AG04449 (cell line): ENCODE data around the gene FOXP1.
A peak's percentile ranks its signal among the peaks of the same experiment; 100 is the strongest.

Experiments
- CTCF ChIA-PET: fragments of 350-600 bp; formaldehyde crosslinking; extraction: SDS; loops from one replicate; lab custom pipeline; 2021; ENCODE audit warnings: antibody characterized with exemption; lab: Yijun Ruan, JAX
- POLR2A ChIA-PET: fragments of 400-600, 350-600 bp; formaldehyde crosslinking; extraction: SDS; loops from one replicate; lab custom pipeline; 2020; ENCODE audit warnings: antibody characterized with exemption, inconsistent platforms; lab: Yijun Ruan, JAX
- DNase-seq: peaks from one replicate; pipeline ENCODE4 v3.0.0-alpha.2; 2010; ENCODE audit warnings: low read depth, low spot score
- H3K4me3 ChIP-seq: 2 replicates; pipeline ENCODE4 v1.5.1; 2011; ENCODE audit warnings: low read depth, mild to moderate bottlenecking, control low read depth, low read length
- TF ChIP-seq, protein P1 (sequence below): IDR thresholded peaks from one replicate; pipeline ENCODE4 v1.5.1; 2011; ENCODE audit warnings: mild to moderate bottlenecking, moderate library complexity, low read length, control low read depth, inconsistent platforms; ENCODE audit not compliant: insufficient read depth; ENCODE audit errors: missing control alignments

FOXP1 gene

DNA sequence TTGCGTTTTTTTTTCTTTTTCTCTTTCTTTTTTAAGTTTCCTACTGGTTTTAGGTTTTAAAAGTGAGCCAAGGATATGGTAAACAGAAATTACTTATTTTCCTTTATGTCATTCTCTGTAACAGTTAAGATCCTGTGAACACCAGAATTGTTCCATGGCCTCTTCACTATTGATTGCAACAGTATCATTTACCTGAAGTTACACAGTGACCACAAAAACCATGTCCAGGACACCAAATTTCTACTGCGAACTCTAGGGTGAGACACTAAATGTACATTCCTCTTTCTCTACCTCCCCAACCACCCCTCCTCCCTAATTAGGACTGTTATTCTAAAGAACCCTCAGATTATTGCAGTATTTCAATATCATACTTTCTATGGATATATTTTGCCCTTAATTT lies 280.9 kb downstream of the FOXP1 start:
- DNase-seq, result no peak
- POLR2A ChIA-PET, result no interaction called here
- CTCF ChIA-PET, result no interaction called here
- H3K4me3 ChIP-seq, result no peak overlapping the region
- TF ChIP-seq, protein P1, sequence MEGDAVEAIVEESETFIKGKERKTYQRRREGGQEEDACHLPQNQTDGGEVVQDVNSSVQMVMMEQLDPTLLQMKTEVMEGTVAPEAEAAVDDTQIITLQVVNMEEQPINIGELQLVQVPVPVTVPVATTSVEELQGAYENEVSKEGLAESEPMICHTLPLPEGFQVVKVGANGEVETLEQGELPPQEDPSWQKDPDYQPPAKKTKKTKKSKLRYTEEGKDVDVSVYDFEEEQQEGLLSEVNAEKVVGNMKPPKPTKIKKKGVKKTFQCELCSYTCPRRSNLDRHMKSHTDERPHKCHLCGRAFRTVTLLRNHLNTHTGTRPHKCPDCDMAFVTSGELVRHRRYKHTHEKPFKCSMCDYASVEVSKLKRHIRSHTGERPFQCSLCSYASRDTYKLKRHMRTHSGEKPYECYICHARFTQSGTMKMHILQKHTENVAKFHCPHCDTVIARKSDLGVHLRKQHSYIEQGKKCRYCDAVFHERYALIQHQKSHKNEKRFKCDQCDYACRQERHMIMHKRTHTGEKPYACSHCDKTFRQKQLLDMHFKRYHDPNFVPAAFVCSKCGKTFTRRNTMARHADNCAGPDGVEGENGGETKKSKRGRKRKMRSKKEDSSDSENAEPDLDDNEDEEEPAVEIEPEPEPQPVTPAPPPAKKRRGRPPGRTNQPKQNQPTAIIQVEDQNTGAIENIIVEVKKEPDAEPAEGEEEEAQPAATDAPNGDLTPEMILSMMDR, result no peak

DNA sequence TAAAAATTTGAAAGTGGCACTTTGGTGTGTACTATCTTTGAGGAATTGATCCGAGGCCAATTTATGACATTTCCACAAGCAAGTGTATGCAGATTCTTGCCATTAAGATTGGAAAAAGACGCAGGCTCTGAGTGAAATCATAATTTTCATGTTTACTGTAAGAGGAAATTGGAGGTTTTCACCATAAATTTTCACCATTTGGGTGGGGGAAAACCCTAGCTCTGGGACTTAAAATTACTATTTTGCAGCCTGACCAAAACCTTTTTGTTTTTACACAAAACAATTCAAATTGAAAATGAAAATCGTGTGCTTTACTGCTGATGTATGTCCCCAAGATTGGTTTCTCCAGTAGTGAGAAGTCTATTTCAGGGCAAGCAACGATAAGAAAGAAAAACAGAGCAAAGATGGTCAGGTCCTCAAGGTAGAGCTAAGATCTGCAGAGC lies 282.6 kb downstream of the FOXP1 start:
- no peak for DNase-seq
- TF ChIP-seq, protein P1, result no peak
- CTCF ChIA-PET, result interaction anchor here (1.5 kb wide), 1 partner anchor 10 kb away, joined by 3 read pairs; no protein-coding TSS in a partner anchor
- POLR2A ChIA-PET, result no interaction called here
- H3K4me3 ChIP-seq, result no peak overlapping the region

DNA sequence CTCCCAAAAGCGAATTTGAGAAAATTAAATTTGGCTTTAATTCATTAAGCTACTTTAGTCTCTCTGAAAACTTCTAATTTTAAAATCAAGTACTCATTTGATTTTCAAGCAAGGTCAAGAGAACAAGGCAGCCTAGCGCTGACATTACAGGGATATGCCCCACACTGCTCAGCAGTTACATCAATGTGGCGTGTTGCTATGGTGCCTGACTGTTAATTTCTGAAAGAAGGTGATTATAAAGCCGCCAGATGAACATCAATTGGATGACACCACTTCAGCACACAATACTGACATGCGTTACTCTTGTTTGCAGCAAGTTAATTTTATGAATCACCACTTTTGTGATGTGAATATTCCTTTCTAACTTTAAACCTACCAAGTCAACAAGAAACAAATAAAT lies 284.4 kb downstream of the FOXP1 start:
- H3K4me3 ChIP-seq, result no peak overlapping the region
- no peak for DNase-seq
- POLR2A ChIA-PET, result no interaction called here
- CTCF ChIA-PET, result no interaction called here
- TF ChIP-seq, protein P1, result no peak

DNA sequence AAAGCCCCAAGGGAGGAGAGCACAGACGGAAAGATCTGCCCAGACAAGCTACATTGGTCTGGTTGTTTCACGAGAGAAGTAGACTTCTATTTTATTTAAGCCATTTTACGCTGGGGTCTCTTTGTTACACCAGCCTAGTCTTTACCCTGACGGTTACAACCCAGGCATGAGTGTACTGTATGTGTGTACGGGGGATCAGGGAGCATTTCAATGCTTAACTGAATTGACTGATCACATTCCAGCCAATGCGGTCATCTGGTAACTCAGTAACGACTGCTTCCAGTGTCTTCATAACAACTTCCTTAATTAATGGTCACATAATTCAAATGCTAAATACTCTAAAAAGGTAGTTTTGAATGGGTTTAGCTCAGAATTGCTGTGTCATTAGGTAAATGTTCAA lies 288.6 kb downstream of the FOXP1 start:
- POLR2A ChIA-PET, result no interaction called here
- no peak for DNase-seq
- CTCF ChIA-PET, result interaction anchor here (0.8 kb wide), 1 partner anchor 11 kb away, joined by 3 read pairs; no protein-coding TSS in a partner anchor
- TF ChIP-seq, protein P1, result no peak
- no peak overlapping the region for H3K4me3 ChIP-seq

DNA sequence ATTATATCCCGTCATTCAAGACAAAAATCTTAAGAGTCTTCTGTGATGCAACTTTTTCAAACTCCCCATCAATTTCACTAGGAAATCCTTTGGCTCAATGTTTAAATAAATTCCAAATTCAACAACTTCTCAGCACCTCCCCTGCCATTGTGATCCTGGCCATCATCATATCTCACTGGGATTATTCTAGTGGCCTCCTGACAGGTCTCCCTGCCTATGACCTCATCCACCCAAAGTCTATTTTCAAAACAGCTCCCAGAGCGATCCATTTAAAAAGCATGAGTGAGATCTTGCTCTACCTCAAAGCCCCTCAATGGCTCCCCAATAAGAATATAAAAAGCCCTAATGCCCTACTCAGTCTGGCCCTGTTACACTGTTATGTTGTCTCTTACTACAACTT lies 293.2 kb downstream of the FOXP1 start:
- no peak overlapping the region for H3K4me3 ChIP-seq
- TF ChIP-seq, protein P1, result no peak
- ChIA-PET POLR2A (no interaction called here), CTCF (interaction anchor here (1.2 kb wide), 1 partner anchor 10 kb away, joined by 3 read pairs; no protein-coding TSS in a partner anchor)
- DNase-seq, result no peak

DNA sequence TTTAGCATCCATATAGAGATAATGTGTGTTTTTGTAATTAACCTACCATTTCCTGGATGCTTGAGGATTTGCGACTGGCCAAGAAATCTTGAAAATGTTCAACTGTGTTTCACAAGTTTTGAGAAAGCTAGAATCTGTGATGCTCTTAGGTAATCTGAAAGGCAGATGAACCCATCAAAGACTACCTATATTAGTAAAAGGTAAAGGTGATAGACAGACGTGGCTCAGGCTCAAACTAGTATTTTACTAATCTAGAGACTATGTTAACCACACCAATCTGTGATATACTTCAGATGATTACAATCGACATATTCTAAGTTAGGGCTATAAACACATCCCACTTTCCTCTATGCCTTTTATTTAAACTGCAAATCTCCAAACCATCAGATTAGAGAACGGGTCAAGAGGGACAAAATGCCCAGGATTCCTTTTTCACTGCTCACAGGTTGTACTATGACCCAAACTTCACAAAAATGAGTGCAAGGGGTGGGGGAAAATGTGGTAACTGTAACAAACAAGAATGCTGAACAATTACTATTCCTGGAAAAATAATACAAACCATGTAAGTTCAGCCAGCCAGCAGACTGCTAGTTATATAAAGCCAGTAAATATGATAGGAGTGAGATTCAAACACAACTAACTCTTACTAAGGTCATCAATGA lies 295.1 kb downstream of the FOXP1 start:
- no peak overlapping the region for H3K4me3 ChIP-seq
- CTCF ChIA-PET, result no interaction called here
- TF ChIP-seq, protein P1, result no peak
- peak; percentile 21 for DNase-seq
- POLR2A ChIA-PET, result no interaction called here
